HG03469 (cell line): Measurements from ENCODE around the gene CAMTA1.

Experiments used
- ATAC-seq: cut with Tn5 transposase; IDR thresholded peaks from one replicate; pipeline ENCODE4 v1.9.1; 2021; ENCODE audit warnings: mild to moderate bottlenecking, moderate library complexity, moderate number of reproducible peaks; ENCODE audit not compliant: unreplicated experiment

The CAMTA1 gene

DNA sequence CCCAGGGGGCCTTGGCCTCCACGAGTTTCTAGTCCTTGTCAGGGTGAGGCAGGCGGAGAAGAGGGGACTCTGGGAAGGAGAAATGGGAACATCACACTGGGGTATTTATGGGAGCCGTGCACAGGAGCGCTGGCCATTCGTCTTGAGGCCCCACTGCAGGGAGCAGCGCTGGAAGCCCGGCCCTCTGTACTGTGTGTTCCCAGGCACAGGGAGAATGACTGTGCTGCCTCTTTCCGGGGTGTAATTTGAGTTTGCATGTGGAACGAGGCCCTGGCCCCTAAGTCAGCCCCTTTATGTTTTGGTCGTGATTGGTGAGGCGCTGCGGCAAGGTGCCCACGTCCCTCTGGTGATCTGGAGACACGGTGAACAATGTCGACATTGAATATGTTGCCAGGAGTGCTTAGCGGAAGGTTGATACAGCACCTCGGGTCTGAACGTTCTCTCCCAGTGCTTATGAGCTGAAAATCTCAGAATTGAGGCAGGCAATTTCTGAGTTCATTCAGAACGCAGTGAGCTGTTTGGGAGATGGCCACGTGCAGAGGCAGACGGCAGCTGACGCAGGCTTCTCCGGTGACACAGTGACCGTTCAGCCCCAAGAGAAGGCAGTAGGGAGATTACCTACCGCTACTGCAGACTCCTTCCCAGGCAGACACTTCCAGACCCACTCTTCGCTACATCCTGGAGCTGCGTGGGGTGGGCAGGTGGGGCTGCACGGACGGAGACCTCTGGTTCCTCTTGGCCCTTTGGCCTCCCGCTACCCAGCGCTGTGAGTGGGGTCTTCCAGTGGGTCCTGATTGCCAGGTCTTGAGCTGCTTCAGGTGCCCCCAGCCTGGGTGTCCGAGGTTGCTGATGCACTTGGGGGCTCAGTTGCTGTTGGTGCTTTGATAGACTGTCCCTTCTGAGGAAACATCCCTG lies 265.8 kb downstream of the CAMTA1 start:
- no peak for ATAC-seq

DNA sequence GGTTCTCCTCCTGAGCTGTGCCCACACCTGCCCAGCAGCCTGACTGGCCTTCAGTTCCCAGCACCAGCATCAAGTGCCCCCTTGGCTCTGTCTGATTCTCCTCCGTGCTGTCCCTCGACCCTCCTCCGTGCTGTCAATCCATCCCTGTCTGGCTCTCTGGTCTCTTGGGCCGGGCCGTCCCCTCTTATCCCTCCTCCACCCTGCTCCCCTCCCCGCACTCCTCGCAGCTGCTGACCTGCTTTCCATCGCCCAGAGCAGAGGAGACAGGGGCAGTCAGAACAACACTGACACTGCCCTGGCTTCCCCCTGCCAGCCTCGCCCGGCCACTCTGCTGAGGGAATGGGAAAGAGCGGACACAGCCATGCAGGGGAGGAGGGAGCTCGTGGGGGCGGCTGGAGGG lies 267.4 kb downstream of the CAMTA1 start:
- no peak for ATAC-seq

DNA sequence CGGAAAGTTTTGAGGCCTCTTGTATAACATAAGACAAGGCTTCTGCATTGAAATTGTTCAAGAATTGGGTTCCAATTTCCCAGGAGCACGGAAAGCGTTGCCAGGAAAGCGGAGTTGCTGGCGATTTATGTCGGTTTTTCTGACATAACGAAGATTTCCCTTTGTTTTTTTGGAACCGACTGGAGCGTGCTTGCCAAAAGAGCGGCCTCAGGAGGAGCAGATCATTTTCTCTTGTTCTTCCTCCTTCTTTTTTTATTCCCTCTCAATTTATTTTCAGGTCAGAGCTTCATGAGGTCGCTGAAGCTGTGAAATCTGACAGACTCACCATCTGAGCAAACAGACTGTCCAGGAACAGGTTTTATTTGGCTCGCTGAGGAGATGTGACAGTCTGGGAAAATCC lies 275.5 kb downstream of the CAMTA1 start:
- ATAC-seq = no peak

DNA sequence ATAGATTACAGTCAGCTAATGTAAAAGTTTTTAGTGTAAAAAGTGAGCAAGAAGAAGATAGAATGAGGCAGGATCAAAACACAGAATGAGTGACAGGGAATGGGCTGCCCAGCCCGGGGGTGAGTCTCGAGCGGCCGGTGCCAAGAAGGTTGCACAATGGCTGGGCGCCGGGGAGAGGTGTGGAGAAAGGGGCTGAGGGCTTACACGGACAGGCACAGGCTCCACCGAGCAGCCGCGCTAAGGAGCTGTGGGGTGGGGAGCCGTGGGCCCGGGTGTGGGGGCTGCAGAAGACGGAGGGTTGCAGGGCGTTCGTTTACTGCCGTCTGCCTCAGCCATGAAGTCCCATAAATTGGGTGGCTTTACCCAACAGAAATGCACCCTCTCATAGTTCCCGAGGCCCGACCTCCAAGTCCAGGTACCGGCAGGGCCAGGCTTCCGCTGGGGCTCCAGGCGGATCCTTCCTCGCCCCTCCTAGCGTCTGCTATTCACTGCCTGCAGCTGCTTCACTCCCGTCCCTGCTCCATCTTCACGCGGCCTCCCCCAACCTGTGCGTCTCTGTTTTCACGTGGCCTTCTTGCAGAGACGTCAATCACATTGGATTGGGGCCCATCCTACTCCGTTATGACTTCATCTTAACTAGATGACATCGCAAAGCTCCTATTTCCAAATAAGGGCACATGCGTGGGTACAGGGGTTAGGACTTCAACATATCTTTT lies 277.2 kb downstream of the CAMTA1 start:
- ATAC-seq = no peak

DNA sequence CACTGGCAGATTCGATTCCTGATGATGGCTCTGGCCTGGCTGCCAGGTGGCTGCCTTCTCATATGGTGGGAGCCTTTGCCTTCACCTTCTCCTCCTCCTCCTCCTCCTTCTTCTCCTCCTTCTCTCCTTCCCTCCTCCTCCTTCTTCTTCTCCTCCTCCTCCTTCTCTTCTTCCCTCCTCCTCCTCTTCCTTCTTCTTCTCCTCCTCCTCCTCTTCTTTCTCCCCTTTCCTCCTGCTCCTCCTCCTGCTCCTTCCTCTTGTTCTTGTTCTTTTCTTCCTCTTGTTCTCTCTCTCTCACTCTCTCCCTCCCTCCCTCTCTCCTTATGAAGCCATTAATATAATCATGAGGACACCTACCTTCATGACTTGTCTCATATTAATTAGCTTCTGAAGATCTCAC lies 278.7 kb downstream of the CAMTA1 start:
- ATAC-seq = no peak

DNA sequence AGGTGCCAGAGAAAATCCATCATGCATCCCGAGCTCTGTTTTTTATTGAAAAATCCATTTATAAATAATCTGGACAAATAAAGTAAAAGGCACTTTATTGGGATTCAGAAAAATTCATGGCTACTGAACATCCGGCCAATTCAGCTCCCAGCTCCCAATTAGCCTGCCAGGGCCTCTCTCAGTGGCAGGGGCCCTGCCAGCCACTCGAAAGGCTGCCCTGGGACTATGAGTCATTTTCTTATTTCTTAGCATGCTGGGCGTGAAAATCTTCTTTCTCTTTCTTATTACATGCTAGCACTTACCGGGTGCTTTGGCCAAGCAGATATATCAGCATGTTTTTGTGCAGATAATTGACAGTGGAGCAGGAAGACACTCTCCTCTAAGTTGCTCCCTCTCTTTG lies 283.3 kb downstream of the CAMTA1 start:
- ATAC-seq = no peak

DNA sequence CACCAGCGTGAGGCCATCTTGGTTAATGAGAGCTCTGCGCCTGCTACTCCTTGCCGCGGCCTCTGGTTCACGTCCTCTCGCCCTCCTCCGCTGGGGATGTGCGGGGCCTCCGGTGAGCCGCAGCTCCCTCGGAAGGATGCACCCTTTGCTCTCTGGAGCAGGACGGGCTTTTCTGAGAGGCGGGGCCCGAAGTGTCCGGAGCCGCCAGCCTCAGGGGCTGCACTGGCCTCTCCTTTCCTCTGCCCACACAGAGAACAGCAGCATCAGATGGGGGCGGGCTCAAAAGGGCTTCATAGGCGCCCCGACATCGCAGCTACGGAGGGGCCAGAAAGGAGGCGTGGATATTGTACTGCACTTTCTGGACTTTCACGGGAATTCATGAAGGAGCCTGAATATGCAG lies 284.7 kb downstream of the CAMTA1 start:
- ATAC-seq = no peak

DNA sequence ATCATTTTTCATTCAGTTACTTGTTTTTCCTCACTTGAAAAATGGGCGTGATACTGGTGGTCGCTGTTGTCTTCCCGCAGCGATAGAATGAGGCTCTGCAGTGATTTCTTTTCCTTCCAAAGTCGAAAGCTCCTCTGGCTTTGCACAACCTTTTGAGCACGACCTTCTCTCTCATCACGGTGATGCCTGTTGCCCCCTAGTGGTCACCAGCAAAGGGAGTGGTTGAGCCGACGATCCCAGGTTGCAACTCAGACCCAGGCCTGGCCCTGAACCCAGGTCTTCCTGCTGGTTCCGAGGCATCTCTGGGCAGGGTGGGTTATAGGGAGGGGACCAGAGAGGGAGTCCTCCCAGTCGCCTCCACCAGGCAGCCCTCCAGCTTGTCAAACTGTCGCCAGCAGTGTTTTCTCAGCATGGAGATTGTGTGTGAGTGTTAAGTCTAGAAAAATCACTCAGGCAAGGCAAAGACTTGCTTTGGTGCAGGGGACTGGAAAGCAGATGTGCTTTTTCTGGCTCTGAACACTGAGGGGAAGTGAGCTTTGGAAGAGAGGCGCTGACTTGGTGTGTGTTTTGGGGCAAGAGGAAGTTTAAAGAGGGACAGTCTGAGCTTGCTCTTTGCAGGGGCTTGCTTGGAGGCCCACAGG lies 285.3 kb downstream of the CAMTA1 start:
- ATAC-seq = no peak

DNA sequence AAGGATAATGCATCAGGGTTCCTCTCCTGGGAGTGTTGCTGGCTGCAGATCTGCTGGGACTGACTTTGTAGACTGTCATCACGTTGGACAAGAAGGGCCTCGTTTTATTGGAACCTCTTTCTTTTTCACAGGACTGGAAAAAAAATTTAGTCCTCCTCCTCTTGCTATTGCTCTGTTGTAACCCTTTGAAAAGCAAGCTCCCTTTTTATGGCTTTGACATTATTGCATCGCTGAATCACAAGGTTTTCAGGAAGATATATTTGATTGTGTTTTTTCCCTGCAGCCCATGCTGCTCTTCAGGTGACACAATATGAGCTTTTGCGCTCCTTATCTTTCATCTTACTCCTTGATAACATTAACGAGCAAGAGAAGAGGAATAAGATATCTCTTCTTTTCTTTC lies 290.9 kb downstream of the CAMTA1 start:
- no peak for ATAC-seq

DNA sequence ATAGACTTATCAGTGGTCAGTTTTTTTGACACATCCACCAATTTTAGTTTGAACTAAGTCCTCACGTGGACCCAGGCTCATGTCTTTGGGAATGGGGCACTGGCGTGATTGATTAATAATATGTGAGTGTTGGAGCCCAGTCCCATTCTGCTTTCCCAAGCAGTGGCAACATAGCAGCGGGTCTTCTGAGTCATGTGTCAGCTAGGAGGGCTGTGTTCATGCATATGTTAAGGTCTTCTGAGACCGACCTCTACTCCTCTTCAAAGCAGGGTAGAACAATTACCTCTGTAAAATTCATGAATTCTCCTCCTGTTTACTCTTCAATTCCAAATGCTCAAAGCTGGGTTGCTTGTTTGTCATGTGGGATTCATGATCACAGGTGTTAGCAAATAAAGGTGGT lies 291.3 kb downstream of the CAMTA1 start:
- no peak for ATAC-seq

DNA sequence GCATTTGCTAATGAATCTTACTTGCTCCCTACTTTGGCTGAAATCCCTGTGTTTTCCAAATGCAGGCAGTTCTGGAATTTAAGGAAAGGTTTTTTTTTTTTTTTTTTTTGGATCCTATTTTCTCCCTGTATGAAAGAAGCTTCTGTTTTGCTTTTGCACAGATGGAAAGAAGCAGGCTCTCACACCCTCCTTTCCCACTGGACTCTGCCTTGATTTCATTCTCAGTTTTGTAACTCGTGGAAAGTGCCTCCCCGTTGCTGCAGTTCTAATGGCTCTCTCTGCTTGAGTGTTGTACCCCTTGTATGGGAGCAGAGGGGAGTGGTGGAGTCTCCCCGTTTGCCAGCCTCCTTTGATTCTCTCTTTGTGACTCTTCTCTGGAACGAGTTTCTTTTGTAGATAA lies 291.9 kb downstream of the CAMTA1 start:
- no peak for ATAC-seq

DNA sequence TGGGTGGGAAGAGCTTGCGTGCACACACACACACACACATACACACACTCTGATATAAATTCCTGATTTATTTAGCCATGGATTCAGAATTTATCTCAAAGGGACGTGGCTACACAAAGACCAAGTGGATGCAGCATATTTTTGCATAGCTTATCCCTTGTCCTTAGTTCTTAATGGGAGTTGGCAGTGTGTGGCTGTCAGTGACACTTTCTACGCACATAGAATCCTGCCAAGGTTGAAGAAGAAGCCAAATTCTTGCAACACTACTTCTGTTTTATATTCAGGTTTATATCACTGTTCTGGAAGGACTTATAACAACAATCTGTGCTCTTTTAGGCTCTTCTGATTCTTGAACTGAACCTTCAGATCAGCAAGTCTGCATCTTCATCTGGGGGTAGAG lies 292.7 kb downstream of the CAMTA1 start:
- ATAC-seq = no peak

DNA sequence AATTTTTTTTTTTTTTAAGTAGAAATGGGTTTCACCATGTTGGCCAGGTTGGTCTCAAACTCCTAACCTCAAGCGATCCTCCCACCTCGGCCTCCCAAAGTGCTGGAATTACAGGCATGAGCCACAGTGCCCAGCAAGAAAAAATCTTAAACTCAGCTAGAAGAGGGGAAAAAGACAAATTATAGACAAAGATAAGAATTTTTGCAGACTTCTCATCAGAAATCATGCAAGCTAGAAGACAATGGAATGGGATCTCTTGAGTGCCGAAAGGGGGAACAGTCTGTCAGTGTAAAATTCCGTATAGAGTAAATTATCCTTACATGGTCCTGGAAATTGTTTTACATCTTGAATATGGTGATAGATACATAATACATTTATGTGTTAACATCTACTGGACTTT lies 294.4 kb downstream of the CAMTA1 start:
- ATAC-seq = no peak

DNA sequence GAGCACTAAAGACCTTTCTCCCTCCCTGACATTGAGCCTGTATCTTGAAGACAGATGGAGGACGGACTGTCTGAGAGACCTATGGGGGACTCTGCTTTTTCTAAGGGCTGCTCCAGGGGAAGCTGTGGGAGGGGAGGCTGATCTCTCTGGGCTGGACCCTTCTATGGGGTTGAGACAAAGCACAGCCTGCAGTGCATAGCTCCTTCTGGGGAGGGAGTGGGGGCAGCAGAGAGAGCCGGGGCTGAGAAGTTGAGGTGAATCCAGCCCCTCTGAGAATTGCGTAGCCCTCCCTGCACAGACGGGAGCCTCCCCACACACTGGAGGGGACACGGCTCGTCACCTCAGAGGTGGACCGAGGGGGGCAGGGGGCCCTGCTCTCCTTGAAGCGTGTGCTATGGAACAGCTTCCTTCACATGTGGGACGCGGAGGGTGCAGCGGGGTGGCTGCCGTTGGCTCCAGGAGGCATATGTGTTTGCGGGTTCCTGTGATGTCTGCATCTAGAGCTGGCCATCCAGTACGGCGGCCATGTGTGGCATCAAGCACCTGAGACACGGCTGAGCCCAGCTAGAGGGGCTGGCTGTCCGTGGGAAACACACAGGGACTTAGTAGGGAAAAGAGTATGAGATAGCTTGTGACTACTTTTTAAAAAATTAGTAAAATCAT lies 299.1 kb downstream of the CAMTA1 start:
- no peak for ATAC-seq

DNA sequence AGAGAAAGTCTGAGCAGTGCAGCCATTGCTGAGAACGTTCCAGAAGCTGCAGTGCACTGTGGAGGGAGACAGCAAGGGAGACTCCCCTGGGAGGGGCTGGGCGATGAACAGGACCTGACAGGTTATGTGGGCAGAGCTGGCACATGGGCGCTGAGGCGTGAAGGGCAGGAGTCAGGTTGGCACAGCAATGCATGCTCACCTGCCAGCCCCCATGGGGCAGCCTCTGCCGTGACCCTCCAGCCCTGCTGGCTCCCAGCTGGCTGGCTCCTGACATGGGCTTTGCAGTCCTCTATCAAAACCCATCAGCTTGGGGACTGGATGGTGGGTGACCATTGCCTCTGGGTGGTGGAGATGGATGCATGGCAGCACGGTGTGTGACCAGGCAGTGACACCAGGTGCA lies 300.3 kb downstream of the CAMTA1 start:
- no peak for ATAC-seq

DNA sequence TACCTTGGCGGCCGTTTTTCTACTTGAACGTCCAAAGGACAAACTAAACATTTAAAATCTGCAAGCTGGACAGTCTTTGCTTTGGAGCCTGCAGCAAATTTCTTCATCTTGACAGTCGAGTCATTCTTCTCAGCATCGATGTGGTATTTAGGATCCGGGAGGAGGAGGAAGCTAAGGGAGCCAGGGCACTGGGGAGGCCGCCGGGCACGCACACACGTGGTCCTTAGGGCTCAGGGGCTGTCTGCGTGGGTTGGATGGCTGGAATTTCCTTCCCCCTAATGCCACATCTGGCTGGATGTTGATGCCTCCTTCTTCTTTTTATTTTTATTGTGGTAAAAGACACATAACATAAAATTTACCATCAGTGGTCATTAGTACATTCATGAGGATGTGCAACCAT lies 300.9 kb downstream of the CAMTA1 start:
- ATAC-seq = no peak

DNA sequence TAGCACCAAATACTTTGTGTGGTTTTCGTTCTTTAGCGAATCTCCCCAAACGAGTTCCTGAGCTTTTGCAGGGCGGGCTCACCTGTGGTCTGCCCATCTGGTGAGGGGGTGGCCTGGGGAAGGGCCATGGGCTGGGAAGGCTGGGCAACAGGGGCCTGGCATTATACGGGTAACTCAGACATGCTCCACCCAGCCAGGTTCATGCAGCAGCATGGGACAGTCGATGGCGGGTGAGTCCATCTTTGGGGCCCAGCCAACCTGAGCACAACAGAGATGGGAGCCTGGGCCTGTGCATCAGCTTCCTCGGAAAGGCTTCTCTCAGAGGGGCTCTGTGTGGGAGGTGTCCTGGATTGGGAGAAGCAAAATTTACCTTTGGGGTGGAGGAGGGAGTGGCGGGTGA lies 302.6 kb downstream of the CAMTA1 start:
- no peak for ATAC-seq

DNA sequence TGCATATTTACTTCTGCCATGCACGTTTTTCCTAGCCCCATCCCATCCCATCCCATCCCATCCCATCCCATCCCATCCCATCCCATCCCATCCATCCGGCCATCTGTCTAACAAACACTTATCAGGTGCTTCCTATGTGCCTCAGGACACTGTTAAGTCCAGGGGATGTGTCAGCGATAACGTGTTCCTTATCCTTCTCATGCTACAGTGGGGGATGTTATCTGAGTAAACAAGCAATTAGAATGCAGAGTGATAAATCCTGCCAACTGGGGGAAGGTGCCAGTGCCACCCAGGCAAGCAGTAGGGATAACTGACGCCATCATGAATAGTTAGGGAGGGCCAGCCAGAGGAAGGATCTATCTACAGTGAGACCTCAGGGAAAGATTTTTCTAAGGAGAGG lies 304.2 kb downstream of the CAMTA1 start:
- no peak for ATAC-seq

DNA sequence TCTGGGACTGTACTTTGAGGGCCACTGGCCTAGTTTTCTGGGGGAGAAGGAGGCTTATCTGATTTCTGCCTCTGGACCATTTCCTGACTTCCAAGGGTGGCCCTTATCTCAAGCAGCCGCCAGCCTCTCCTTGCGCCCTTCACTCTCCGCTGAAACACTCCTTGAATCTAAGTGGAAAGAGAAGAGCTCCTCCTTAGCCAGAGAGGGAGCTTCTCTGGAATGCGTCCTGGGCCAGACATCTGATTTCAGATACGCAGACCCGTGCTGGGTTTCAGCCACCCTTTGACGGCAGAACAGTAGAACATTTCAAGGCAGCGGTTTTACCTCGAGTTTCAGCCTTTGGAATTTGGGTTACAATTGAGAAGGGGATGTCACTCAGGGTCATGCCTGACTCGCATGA lies 308.0 kb downstream of the CAMTA1 start:
- ATAC-seq = no peak

DNA sequence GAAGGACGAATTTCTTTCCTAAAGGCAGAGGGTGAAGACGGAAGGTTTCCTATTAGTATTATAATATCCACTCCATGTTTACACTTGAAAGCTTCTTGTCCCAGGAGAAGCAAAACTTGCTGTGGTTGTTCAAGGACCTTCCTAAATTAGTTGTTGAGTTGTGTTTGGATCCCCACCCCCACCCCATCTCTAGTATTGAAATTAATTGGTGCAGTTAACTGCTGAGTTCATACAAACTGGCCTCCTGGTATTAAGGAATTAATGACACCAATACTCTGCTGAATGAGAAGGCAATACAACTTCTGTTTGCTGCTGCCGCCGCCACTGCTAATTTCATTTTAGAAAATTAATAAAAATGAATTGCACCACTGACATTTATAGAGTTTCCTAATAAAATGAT lies 308.8 kb downstream of the CAMTA1 start:
- ATAC-seq = no peak

DNA sequence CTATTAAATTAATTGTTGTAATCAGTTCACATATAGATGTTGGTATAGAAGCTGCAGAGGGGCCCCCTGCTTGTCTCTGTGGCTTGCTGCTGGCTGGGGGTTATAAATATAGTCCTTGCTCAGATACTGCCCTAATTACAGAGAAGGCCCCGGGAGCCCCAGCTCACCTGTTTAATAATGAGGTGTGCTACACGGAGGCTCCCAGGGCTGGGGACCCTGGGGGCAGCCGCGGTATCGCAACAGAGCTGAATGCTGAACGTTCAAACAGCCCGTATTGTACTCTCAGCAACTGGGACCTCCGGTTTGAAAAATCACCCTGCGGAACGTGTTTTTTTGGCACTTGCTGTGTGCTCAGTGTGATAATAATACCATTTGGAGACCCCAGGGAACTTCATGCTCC lies 309.3 kb downstream of the CAMTA1 start:
- no peak for ATAC-seq
